ENCODE measurements around the gene DNAAF5. TPM values are rescaled to one million over a fixed set of nuclear protein-coding genes. Genes with fewer than 3 reads are reported as not detected.

The DNAAF5 gene
- total and polyA plus RNA-seq, 2 of the 13 experiments (the other 11 are each of a cell fraction or from before 2014, with no cell fraction given), result 11.9 to 21.5 TPM

DNA sequence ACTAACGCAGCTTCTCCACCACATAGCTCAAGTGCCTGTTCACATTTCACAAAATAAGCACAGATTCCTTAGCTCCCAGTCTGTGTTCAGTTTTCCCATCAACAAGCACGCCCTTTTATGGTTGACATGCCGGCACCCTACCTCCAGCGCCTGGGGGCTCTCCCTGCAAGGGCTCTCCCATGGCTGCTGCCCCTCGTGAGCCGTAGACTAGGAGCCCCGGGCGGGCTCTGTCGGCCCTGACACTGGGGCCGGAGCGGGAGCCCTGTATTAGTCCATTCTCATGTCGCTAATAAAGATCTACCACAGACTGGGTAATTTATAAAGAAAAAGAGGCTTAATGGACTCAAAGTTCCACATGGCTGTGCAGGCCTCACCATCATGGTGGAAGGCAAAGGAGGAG lies 34.6 kb downstream of the DNAAF5 start:
- Histone ChIP-seq H3K4me1 (ENCODE audit: insufficient read depth, low read length) (no peaks in the 10 kb centered on the region), H3K27ac (ENCODE audit: extremely low read length, insufficient read depth, low read length) (no peak overlapping the region), H3K9me3 (ENCODE audit: low read length) (no peaks in the 10 kb centered on the region), H3K4me2 (ENCODE audit: low read depth, low read length) (no peak overlapping the region), H3K9ac (ENCODE audit: insufficient read depth, low read depth, low read length) (no peak overlapping the region), H2AFZ (ENCODE audit: low read length) (no peak overlapping the region), H3K27me3 (ENCODE audit: control insufficient read depth in 1 of 2, insufficient read depth in 2 of 2, low read length in 2 of 2) (no peaks in the 10 kb centered on the region), H3K4me3 (replicated peaks in 1 of 3; ENCODE audit: insufficient read depth in 1 of 3, low read depth in 2 of 3, low read length in 3 of 3) (no peak overlapping the region), H4K20me1 (ENCODE audit: insufficient read depth, low read length) (no peaks in the 10 kb centered on the region), H3K36me3 (replicated peaks in 1 of 2; ENCODE audit: control insufficient read depth in 1 of 2, insufficient read depth in 2 of 2, low read length in 2 of 2) (peaks cover 34 to 80% of the 10 kb centered on the region in 2 experiments; a peak in 4 of 5 replicates), H3K79me2 (ENCODE audit: insufficient read depth, low read length) (no peaks in the 10 kb centered on the region)
- FAIRE-seq (no peak), DNase-seq (ENCODE audit: low spot score) (no peak), ATAC-seq (no peak)
- no peak for TF ChIP-seq FOXP1 (IDR thresholded peaks at IDR 0.05)
- no peak for TF ChIP-seq FOXP1 (CRISPR knock-in tag; IDR thresholded peaks at IDR 0.05)
- TF ChIP-seq MAZ (IDR thresholded peaks at IDR 0.05; ENCODE audit: borderline replicate concordance, low read depth, low read length), result no peak
- TF ChIP-seq MAZ (CRISPR knock-in tag; IDR thresholded peaks at IDR 0.05; ENCODE audit: low read depth), result no peak
- no peak for TF ChIP-seq ZNF496 (CRISPR knock-in tag; IDR thresholded peaks at IDR 0.05; ENCODE audit: insufficient replicate concordance)
- TF ChIP-seq HMG20B (CRISPR knock-in tag; conservative IDR thresholded peaks at IDR 0.05), result no peak
- no peak for TF ChIP-seq ZMAT3 (CRISPR knock-in tag; conservative IDR thresholded peaks at IDR 0.05)
- TF ChIP-seq NFYC (CRISPR knock-in tag; IDR thresholded peaks at IDR 0.05), result no peak
- no peak for TF ChIP-seq ZNF326 (CRISPR knock-in tag; IDR thresholded peaks at IDR 0.05; ENCODE audit: borderline replicate concordance)
- no peak for TF ChIP-seq ZNF329 (CRISPR knock-in tag; IDR thresholded peaks at IDR 0.05; ENCODE audit: low read depth)
- TF ChIP-seq ZNF879 (CRISPR knock-in tag; IDR thresholded peaks at IDR 0.05), result no peak
- TF ChIP-seq HNF4A (CRISPR knock-in tag; IDR thresholded peaks at IDR 0.05), result no peak
- TF ChIP-seq ZNF670 (CRISPR knock-in tag; IDR thresholded peaks at IDR 0.05; ENCODE audit: borderline replicate concordance), result no peak
- TF ChIP-seq, protein P1, sequence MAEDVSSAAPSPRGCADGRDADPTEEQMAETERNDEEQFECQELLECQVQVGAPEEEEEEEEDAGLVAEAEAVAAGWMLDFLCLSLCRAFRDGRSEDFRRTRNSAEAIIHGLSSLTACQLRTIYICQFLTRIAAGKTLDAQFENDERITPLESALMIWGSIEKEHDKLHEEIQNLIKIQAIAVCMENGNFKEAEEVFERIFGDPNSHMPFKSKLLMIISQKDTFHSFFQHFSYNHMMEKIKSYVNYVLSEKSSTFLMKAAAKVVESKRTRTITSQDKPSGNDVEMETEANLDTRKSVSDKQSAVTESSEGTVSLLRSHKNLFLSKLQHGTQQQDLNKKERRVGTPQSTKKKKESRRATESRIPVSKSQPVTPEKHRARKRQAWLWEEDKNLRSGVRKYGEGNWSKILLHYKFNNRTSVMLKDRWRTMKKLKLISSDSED (CRISPR knock-in tag; IDR thresholded peaks at IDR 0.05), result no peak
- no peak for TF ChIP-seq ZNF335 (CRISPR knock-in tag; IDR thresholded peaks at IDR 0.05)
- TF ChIP-seq HOXA7 (CRISPR knock-in tag; IDR thresholded peaks at IDR 0.05), result no peak
- TF ChIP-seq JARID2 (CRISPR knock-in tag; IDR thresholded peaks at IDR 0.05; ENCODE audit: insufficient replicate concordance), result no peak
- TF ChIP-seq ZBTB1 (CRISPR knock-in tag; IDR thresholded peaks at IDR 0.05; ENCODE audit: borderline replicate concordance), result no peak
- TF ChIP-seq SRY (CRISPR knock-in tag; IDR thresholded peaks at IDR 0.05), result no peak
- no peak for TF ChIP-seq ZNF557 (CRISPR knock-in tag; IDR thresholded peaks at IDR 0.05)
- no peak for TF ChIP-seq YEATS2 (CRISPR knock-in tag; IDR thresholded peaks at IDR 0.05; ENCODE audit: borderline replicate concordance)
- TF ChIP-seq CREM (IDR thresholded peaks at IDR 0.05), result no peak
- no peak for TF ChIP-seq CREM (CRISPR knock-in tag; IDR thresholded peaks at IDR 0.05)
- in situ Hi-C loops (cut with HindIII; ENCODE audit: extremely low pct_ligation_motif_present, low pct_unique_long_range_greater_than_20kb), result no loop called here
- ChIA-PET POLR2A (no interaction called here), CTCF (ENCODE audit: low intra/inter-chr PET ratio, low total read pairs) (no interaction called here)
- intact Hi-C loops (cut with micrococcal nuclease; ENCODE audit: unreplicated experiment), result no loop called here
- 97% methylated on average over 12 of the region's 12 CpGs for WGBS (ENCODE audit: low lambda C conversion rate)
- no TSS peak for BruUV-seq (replicated peaks)

Measured in HepG2 (cell line).